GM18858 (cell line): Measurements from ENCODE around the gene EIF2S3.
"Not testable (repeated sequence)": the region's sequence is repeated elsewhere in the genome, so short reads cannot be mapped to it uniquely, and the experiment has no call there.

ENCODE experiments used
- ATAC-seq: cut with Tn5 transposase; IDR thresholded peaks from one replicate; pipeline ENCODE4 v1.9.1; 2021; ENCODE audit not compliant: unreplicated experiment

EIF2S3 gene

DNA sequence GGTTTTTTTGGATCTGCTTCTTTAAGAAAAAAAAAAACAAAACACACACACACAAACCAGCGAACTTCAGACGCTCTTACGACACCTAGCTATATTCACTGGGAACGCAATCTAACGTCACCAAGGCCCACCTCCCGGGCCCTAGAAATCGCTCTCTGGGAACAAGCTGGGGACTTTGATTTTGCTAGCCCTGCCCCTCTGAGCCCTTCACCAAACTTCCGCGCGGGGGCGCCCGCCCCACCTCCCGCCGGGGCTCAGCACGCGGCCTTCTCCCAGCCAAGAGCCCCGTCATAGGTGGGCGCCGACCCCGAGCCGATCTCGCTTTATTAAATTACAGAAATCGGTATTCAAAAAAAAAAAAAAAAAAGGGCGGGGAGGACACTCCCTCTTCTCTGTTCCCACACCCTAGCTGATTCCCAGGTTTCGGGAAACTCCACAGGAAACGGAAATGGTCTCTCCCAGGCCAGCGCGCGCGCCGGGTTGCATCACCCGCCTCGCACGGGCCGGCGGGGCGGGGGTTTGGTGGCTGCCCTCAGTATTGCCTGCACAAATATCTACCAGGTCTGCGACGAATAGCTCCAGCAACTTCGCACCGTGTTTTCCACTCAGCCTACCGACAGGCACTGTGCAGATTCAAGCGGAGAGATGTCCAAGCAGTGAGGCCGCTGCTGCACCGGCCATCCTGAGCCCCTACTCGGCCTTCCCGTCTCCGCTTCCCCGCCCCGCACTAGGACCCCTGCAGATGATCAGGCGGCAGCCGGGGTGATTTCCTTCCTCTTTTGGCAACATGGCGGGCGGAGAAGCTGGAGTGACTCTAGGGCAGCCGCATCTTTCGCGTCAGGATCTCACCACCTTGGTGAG is at the start of gene EIF2S3:
Gene EIF2S3, plus strand, starts transcription at position 775 of the 861 bp plus-strand sequence. Its CDS starts 13 bp downstream, at position 788.
- ATAC-seq = peak; percentile 85

DNA sequence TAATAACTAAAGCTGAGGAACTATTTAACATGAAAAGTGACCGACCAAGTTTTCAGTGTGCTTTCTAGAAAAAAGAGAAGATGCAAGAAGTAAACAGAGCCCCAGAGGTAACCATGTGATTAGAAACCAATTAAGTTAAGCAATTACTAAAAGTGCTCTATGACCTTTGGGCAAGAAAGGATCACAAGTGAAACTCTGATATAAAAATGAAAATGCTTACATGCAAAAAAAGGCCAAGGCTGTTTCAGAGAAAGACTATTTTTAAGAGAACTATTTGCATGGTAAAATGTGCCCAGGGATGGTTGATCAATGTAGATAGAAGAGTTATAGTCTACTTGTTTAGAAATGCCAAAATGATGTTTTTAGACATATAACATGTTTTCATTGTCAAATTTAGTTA is 49.7 kb upstream of the EIF2S3 start:
- ATAC-seq = no peak

DNA sequence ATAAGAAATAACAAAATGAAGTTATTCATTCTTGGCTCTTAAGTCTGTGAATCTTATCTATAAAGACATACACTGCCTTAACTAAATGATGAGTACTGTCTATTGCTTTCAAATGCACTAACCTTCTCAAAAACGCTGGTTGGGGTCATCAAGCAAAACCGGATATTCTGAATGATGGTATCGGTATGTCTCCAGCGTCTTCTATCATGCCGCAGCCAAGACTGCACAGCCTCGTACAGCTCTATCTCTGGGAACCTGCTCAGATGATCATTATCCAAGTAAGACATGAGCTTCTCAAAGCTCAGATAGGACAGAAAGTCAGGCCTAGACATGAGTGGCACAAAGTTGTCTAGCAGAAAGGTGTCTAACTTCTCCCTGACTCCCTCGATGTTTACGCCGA is 48.9 kb upstream of the EIF2S3 start:
- no peak for ATAC-seq

DNA sequence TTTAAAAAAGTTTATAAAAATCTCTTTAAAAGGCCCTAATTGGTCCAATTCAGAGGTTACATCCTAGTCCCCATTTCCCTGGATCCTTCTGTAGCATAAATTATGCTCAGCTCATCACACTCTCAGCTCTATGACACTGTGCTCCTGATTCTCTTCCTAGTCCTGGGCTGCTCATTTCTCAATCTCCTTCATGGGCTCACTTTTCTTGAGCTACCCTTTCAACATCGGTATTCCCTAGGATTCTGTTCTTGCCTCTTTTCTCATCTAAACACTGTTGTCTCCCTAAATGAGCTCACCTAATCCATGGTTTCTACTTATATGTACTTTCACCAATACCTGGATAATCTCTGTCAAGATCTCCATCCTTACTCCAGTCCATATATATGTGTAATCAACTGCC is 42.5 kb upstream of the EIF2S3 start:
- ATAC-seq = no peak

DNA sequence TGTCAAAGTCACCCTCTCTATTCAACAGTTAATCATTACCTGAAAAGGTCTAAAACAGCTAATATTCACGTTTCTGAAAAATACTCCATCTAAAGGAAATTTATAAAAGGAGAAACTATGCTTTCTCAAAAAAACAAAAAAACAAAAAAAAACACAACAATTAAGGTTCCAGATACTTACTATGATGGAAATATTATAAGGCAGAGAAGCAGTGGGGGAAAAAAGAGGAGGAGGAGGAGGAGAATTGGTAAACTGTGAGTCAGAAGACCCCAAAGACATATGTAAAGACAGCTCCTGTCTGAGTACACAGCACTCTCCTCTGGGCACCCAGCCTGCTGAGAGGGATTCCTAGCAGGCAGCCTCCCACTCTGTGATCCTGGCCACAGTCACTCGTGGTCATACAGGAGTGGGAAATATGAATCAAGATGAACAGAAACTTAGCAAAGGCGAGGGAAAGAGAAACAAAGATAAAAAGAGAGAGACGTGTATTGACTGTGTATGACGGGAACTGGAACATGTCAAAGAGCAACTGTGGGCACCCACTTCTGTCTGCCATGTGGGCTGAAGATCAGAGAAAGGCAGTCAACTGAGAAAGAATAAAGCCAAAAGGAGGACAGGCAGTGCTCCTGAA is 40.3 kb upstream of the EIF2S3 start:
- peak; percentile 82 for ATAC-seq

DNA sequence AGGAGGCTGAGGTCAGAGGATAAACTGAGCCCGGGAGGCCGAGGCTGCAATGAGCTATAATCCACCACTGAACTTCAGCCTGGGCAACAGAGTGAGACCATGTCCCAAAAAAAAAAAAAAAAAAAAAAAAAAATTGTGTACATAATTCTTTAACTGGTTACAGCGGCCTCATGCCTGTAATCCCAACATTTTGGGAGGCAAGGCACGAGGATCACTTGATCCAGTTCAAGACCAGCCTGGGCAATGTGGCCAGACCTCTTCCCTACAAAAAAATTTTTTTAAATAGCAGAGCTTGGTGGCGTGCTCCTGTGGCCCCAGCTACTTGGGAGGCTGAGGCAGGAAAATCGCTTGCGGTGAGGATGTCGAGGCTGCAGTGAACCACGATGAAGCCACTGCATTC is 37.1 kb upstream of the EIF2S3 start:
- ATAC-seq = no peak

DNA sequence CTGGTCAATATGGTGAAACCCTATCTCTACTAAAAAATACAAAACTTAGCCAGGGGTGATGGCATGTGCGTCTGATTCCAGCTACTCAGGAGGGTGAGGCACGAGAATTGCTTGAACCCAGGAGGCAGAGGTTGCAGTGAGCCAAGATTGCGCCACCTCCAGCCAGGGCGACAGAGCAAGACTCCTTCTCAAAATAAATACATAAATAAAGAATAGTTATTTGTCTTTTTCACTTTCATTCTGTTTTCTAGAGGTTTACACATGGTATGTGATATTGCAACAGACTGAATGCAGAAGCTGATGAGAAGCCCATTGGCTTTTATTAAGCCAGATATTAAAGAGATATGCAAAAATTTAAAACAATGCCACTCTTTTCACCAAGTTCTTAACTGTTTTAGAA is 35.9 kb upstream of the EIF2S3 start:
- ATAC-seq = no peak

DNA sequence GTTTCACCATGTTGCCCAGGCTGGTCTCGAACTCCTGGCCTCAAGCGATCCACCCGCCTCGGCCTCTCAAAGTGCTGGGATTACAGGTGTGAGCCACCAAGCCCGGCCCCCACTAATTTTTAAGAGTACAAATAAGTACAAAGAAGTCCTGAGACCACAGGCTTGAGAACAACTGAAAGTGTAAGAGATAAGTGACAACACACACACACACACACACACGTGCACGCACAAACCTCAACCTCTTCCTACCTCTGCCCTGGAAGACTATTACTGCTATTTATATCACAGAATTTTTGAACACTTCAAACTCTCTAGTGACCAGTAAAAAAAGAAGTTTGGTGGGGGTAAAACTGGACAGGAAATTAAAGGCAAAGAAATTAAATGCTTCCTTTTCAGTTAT is 35.3 kb upstream of the EIF2S3 start:
- no peak for ATAC-seq

DNA sequence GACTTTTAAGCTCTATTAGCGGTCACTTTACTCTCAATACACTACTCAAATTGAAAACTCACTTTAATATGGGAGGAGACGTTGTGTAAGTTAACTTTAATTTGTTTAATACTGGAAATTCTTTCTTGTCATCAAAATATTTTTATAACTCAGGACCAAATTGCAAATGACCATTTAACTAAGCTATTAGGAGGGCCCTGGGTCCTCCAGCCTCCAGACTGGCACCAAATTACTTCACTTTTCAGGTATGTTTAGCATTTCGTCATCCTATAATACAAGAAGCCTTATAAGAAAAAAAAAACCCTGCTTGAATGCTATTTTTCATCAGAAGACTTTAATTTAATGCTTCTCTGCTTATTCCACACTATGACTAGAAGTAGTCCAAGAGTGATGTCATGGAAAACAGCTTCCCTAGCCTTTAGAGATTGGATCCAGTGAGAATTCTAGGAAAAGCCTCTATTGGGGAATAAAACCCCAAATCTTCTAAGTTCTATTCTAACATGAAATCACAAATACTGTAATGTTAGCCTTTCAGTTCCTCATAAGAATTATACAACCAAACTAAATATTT is 34.4 kb upstream of the EIF2S3 start:
- ATAC-seq = no peak

DNA sequence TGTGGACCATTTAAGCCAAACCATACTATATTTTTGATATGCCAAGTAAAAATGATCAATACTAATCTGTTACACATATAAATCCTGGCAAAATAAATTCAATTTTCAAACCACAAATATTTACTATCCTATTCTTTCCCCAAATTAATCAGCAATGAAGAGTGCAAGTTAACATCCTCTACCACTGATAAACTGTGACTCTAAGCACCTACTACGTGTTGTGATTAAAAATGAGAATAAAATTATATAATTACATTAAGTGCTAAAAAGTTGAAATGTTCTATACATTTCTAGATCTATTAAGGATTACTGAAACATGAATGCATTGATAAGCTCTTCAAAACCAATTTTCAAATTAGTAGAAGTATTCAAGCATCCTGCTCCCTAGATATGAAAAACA is 31.2 kb upstream of the EIF2S3 start:
- ATAC-seq = no peak

DNA sequence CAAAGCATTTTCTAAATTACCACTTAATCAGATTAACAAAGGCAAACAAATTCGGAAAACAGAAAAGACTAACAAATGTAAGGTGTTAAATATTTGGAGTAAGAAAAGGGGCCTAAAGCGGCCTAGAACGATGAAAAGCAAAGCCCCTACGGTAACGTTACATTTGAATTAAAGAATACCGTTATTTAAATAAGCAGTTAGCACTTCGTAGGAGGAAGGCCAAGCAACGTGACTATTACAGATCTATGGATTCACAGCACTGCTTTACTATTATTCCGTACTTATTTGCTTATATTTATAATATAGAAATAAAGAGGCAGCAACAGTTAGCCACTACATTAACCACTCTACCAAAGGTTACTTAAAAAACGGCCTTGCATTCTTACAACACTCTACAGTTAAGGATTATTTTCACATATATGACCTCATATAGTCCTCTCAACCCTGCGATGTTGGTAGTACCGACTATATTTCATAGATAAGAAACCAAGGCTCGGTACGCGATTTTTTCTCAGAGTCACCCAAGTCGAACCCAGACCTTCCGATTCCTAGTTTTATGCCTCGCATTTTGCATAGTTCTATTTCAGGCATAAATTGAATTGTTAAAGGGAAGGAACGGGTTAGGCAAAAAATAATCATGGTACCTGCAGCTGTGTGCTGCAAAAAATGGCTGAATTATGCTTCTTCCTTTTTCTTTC is 30.6 kb upstream of the EIF2S3 start:
- ATAC-seq = no peak

DNA sequence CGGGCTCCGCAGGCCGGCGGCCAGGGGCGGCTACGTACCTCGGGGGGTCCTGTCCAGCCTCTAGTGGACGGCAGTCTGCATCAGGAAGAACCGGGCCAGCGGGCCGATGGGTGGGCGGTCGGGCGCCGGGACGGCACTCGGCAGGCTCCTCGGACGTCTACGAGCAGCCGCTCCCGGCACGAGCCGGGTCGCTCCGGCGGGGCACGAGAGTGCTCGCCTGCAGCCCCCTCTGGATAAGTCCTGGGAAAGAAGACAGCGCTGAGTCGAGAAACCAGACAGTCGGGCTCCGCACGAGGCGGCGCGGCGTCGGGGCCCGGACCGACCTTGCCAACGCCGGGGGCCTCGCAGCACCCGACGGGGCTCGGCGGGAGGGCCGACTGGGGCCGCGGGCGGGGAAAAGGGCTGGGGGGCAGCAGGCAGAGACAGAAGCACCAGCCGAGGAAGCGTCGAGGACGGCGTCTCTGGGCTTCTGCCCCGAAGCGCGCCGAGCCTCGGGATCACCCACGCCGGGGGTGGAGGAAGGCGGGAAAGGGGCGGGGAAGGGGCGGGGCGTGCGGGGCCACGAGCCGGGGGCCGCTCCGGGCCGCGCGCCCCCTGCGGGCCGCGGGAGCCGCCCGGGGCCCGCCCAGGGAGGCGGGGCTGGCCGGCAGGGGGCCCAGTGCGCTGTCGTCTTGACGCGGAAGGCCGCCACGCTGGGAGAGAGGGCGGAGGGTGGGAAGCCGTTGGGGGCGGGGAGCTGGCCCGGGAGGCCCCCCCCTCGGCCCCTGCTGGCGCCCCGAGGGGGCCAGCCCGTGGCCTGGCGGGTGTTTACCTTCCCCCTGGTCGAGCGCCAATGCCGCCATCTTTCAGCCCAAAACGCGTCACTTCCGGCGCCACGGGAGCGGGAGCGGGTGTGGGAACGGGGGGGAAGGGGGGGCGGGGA is 29.7 kb upstream of the EIF2S3 start:
- ATAC-seq = peak; percentile 67

DNA sequence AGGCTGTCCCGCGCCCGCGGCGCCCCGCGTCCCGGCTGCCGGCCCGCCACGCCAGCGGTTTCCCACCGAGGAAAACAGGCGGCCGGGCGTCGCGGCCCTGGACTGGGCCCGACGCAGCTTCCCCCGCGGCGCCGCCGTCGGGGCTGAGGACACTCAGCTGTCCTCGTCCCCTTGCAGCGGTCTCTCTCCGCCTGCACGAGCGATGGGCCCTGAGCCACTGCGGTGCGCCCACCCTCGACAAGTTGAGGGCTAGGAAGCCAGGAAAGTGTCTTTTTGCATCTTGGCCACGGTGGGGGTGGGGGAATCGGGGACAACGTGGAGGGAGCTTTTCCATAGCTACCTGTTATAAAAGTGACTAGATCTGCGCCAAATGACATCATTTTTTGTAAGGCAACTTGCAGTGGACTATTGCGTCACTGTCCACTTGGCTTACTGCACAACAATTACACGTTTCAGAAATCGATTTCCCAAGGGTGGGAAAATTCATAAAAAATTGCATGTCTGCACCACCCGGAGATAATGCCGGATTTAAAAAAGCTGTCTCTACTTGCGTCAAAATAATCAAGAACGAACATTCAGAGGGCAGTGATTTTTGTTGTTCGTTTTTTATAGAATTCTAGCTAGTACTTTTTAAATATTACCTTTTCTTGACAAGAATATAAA is 28.9 kb upstream of the EIF2S3 start:
- ATAC-seq = peak; percentile 21

DNA sequence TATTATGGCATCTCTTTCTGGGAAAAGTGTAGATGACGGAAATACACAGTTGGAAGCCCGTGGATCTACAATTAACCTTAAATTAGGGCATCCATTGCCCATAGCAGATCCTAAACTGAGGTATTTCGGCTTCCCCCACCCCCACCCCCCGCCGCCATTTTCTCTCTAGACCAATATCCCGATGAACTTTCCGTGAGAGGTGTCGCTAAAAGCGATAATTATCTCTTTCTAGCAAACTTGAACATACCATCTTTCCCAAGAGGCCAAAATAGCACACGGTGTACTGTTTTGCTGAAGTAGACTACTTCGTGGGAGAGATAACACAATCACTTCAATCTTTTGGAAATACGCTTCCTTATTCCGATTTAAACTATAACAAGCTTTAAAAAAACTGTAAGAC is 28.3 kb upstream of the EIF2S3 start:
- no peak for ATAC-seq

DNA sequence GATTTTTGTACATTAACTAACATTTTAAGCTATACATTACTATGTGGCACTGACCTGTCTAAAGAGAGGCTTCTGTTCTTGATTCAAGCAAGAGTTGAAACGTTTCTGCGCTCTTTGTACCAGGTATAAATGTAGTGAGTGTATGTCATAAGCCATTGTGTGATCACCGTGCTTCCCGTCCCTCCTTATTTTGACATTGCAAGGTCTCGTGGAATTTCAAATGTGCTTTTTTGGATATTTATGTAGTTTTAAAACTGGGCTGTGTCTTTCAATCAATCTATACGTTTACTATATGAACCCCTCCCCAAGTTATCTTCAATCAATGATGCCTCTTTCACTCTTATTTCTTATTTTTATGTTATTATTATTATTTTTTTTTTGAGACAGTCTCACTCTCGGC is 27.7 kb upstream of the EIF2S3 start, which contains the start of gene KLHL15:
Gene KLHL15, minus strand, starts transcription at position 101 of the 400 bp plus-strand sequence. CDS start 20,493 bp downstream, outside the sequence.
- ATAC-seq = no peak

DNA sequence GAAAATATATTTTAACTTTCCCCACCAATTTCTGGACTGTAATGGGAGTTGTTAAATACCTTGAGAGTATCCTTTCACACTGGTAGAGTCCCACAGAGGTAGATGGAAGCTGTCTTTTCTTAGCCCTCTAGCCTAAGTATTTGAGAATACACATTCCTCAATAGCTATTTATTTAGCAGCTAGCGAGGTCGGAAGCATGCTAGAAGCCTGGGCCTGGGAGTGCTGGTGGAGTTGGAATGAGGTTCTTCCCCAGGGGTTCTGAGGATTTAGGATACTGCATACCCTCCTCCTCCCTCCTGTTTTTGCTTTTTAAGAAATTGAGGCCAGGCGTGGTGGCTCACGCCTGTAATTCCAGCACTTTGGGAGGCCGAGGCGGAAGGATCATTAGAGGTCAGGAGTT is 26.8 kb upstream of the EIF2S3 start:
- ATAC-seq = no peak

DNA sequence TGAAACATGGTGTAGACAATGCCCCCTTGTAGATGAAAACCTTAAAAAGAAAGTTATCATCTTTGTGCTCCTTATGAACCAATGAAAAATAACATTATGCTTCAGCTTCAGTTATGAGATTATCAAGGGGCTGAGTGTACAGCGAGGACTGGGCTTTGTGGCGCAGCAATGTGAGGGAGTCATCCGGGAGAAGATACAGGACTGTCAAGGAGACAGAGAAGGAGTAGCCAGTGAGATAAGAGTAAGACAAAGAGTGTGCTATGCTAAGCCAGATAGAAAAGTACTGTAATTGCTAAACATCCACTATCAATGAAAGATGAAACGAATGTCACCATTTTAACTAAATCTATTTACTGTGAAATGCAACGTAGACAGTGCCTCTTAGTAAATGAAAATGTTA is 24.2 kb upstream of the EIF2S3 start:
- ATAC-seq = no peak

DNA sequence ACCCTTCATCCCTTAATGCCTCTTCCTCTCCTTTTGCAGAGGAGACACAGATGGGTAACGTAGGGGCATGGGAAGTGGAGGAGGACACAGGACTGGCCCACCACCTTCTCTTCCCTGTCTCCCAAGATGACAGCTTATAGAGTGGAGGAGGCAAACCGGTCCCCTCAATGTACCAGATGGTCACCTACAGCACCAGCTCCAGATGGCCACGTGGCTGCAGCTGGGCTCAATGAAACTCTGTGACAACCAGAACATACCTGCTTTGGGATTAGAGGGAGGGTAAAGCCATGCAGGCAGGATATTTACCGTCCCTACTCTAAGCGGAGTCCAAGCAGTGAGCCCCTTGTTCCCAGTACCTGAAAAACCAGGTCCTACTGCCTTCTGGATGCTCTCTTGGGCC is 20.3 kb upstream of the EIF2S3 start:
- no peak for ATAC-seq

DNA sequence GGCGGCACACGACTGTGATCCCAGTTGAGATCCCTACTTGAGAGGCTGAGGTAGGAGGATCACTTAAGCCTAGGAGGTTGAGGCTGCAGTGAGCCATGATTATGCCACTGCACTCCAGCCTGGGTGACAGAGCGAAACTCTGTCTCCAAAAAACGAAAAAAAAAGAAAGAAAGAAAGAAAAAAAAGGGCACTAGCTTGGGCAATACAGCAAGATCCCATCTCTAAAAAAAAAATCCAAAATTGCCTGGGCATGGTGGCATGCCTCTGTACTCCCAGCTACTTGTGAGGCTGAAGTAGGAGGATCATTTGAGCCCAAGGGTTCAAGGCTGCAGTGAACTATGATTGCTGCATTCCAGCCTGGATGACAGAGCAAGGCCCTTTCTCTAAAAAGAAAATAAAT is 17.0 kb upstream of the EIF2S3 start:
- ATAC-seq = no peak

DNA sequence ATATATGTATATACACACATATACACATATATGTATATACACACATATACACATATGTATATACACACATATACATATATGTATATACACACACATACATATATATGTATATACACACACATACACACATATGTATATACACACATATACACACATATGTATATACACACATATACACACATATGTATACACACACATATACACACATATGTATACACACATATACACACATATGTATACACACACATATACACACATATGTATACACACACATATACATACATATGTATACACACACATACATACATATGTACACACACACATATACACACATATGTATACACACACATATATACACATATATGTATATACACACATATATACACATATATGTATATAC is 8.7 kb upstream of the EIF2S3 start:
- not testable (repeated sequence) for ATAC-seq
